ENCODE results near the gene RUBCN.

The RUBCN gene

GRCh38 chr3:197756704-197757103, 20.0 kb upstream of the RUBCN start:
- Histone ChIP-seq H3K4me1 (no peaks in the 10 kb centered on the region), H3K9me3 (no peaks in the 10 kb centered on the region), H3K27me3 (no peaks in the 10 kb centered on the region), H3K4me3 (ENCODE audit: low read depth, low read length) (no peak overlapping the region), H3K36me3 (peaks cover 24% of the 10 kb centered on the region)
- DNase-seq: no peak
- no peak for TF ChIP-seq CTCF (IDR thresholded peaks at IDR 0.05; ENCODE audit: low read depth, low read length)

GRCh38 chr3:197753263-197753662, 16.6 kb upstream of the RUBCN start:
- no peak for DNase-seq
- no peaks in the 10 kb centered on the region for H3K4me1 ChIP-seq
- H3K9me3 ChIP-seq: no peaks in the 10 kb centered on the region
- TF ChIP-seq CTCF (IDR thresholded peaks at IDR 0.05; ENCODE audit: low read depth, low read length): no peak
- peaks cover 20% of the 10 kb centered on the region for H3K36me3 ChIP-seq
- H3K27me3 ChIP-seq: no peaks in the 10 kb centered on the region
- H3K4me3 ChIP-seq (ENCODE audit: low read depth, low read length): no peak overlapping the region

- DNase-seq: no peak
- H3K27me3 ChIP-seq: no peaks in the 10 kb centered on the region
- peaks cover 10% of the 10 kb centered on the region; the same call in 1 of the 2 replicates for H3K36me3 ChIP-seq
- no peaks in the 10 kb centered on the region for H3K4me1 ChIP-seq
- H3K4me3 ChIP-seq (ENCODE audit: low read depth, low read length): peak overlapping the region; percentile 97
- TF ChIP-seq CTCF (IDR thresholded peaks at IDR 0.05; ENCODE audit: low read depth, low read length): no peak
- H3K9me3 ChIP-seq: no peaks in the 10 kb centered on the region
These were observed 15.4 kb upstream of the RUBCN start for GRCh38 chr3:197752107-197752506.

GRCh38 chr3:197750858-197751737, 14.4 kb upstream of the RUBCN start:
- peak overlapping the region; percentile 97 for H3K4me3 ChIP-seq (ENCODE audit: low read depth, low read length)
- no peaks in the 10 kb centered on the region for H3K27me3 ChIP-seq
- H3K4me1 ChIP-seq: no peaks in the 10 kb centered on the region
- no peaks in the 10 kb centered on the region for H3K9me3 ChIP-seq
- peak; percentile 47 for DNase-seq
- H3K36me3 ChIP-seq: peaks cover 5% of the 10 kb centered on the region; the same call in 1 of the 2 replicates
- TF ChIP-seq CTCF (IDR thresholded peaks at IDR 0.05; ENCODE audit: low read depth, low read length): no peak

- H3K9me3 ChIP-seq: no peaks in the 10 kb centered on the region
- peak overlapping the region; percentile 97 for H3K4me3 ChIP-seq (ENCODE audit: low read depth, low read length)
- no peak for TF ChIP-seq CTCF (IDR thresholded peaks at IDR 0.05; ENCODE audit: low read depth, low read length)
- DNase-seq: peak; percentile 76
- peaks cover 5% of the 10 kb centered on the region; the same call in 1 of the 2 replicates for H3K36me3 ChIP-seq
- H3K4me1 ChIP-seq: no peaks in the 10 kb centered on the region
- no peaks in the 10 kb centered on the region for H3K27me3 ChIP-seq
These were observed 13.7 kb upstream of the RUBCN start for GRCh38 chr3:197750396-197750831.
